ENCODE data around the gene NGRN.
"Not testable (repeated sequence)": the region's sequence is repeated elsewhere in the genome, so short reads cannot be mapped to it uniquely, and the experiment has no call there.

NGRN gene

DNA sequence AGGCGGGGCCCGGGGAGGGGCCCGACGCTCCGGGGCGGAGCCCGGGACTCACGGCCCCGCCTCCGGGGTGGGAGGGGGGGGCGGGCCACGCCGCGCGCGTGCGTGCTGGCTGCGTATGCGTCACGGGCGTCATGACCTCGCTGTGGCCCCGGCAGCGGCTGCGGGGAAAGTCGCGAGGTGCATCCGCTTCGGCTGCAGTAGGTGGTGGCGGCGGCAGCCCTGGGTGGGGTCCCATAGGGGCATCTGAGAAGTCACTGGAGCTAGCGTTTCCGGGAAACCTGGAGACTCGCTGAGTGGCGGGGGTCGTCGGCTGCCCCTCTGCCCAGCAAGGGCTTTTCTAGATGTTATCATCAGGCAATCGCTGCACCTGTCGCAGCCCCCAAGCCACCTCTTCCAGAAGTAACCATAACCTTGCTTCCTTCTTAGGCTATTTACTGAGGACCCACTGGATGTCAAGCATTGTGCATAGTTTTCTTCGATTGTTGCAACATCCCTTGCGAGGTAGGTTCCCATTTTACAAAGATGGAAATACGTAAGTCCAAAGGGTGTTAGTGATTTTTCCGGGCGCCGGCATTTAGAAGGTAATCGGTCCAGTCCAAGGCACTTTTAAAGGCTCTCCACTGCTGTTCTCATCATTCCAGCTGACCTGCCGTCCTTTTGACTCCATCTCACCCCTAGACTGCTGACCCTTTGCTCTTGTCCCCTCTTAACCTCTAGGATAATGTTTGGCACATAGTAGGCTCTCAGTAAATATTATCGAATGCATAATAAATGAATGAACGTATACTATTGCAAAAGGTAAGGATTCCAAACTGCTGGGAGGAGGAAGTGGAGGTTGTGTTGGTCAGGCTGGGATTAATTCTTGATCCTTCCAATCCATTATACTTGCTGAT, 31.1 kb upstream of the NGRN start, which contains the start of gene GDPGP1:
TSS of gene GDPGP1 (plus strand) at position 114 of the 893 bp plus-strand sequence. CDS start 6,700 bp downstream, outside the sequence.
- no peak for DNase-seq (ENCODE audit: low read depth)

- no peak for DNase-seq (ENCODE audit: low read depth)
These were observed 26.1 kb upstream of the NGRN start for GRCh38 chr15:90239371-90239770.

- no peak for DNase-seq (ENCODE audit: low read depth)
These were observed 24.6 kb upstream of the NGRN start for GRCh38 chr15:90240856-90241255.

- no peak for DNase-seq (ENCODE audit: low read depth)
These were observed 23.9 kb upstream of the NGRN start for GRCh38 chr15:90241343-90242192.

GRCh38 chr15:90243943-90244639, 21.4 kb upstream of the NGRN start:
- DNase-seq (ENCODE audit: low read depth) = no peak

- no peak for DNase-seq (ENCODE audit: low read depth)
These were observed 16.7 kb upstream of the NGRN start for GRCh38 chr15:90248789-90249202.

GRCh38 chr15:90249203-90249863, 16.1 kb upstream of the NGRN start, which contains the start of gene TTLL13:
TSS of gene TTLL13 (plus strand) at chr15:90249556. CDS start at chr15:90250631, 1,075 bp downstream.
- DNase-seq (ENCODE audit: low read depth) = peak; percentile 48

GRCh38 chr15:90257776-90258175, 7.7 kb upstream of the NGRN start:
- DNase-seq (ENCODE audit: low read depth) = no peak

DNA sequence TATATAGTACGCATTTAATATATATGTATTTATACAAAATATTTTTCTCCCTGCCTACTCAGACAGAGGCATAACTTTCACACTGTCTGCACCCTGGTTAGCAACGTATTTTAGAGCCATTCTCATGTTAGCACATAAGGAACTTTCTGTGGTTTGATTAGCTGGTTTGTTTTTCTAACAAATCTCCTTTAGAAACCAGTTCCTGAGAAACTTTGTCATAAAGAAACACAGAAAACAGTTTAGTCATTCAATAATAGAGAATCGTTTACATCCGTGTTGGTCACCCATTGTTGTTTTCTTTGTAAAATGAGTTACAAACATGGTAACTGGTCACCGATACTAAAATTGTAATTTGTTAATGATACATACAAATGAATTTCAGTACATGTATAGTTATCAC, 5.9 kb upstream of the NGRN start:
- DNase-seq (ENCODE audit: low read depth) = no peak

- DNase-seq (ENCODE audit: low read depth) = not testable (repeated sequence)
These were observed 4.7 kb upstream of the NGRN start for GRCh38 chr15:90260731-90261130.

DNA sequence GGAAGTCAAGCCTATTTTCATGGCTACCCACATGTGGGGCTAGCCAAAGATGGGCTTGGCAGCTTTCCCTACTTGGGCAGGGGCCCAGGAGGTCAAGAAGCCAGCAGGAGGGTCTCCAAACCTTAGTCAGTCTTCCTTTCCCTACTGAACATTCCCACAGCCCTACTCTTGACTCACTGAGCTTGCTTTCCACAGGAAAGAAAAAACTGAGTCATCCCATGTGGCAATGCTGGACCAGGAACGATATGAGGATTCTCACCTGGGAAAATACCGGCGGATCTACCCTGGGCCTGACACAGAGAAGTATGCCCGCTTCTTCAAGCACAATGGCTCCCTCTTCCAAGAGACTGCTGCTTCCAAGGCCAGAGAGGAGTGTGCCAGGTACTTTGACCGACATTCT, 3.7 kb upstream of the NGRN start:
- DNase-seq (ENCODE audit: low read depth) = no peak

DNA sequence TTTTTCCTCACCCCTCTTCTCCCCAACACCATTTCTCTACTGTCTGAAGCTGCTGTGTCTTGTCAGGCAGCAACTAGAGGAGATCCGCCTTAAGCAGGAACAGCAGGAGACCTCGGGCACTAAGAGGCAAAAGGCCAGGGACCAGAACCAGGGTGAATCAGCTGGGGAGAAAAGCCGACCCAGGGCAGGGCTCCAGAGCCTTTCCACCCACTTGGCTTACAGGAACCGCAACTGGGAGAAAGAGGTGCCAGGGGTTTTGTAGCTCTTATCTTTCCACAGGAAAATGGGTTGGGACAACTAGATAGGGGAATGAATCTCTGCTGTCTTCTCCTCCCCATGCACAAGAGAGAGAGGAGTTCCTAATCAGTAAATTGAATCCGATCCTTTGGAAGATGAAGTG, 3.0 kb upstream of the NGRN start:
- DNase-seq (ENCODE audit: low read depth) = no peak

GRCh38 chr15:90264671-90265070, 801 bp upstream of the NGRN start:
- DNase-seq (ENCODE audit: low read depth) = no peak

DNA sequence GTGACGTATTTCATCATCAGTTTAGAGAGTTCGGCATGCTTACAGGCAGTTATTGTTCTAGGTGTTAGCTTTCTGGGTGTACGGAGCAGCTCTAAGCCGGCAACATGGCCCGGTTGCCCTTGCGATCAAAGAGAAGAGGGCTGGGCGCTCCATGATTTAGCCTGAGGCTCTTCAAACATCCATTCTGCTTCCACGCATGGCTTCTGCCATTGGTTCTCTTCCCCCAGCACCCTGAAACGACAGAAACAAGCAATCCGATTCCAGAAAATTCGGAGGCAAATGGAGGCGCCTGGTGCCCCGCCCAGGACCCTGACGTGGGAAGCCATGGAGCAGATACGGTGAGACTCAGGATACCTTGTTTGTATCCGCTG, 574 bp downstream of the NGRN start:
- no peak for DNase-seq (ENCODE audit: low read depth)

- no peak for DNase-seq (ENCODE audit: low read depth)
These were observed 1.0 kb downstream of the NGRN start for GRCh38 chr15:90266485-90266884.

DNA sequence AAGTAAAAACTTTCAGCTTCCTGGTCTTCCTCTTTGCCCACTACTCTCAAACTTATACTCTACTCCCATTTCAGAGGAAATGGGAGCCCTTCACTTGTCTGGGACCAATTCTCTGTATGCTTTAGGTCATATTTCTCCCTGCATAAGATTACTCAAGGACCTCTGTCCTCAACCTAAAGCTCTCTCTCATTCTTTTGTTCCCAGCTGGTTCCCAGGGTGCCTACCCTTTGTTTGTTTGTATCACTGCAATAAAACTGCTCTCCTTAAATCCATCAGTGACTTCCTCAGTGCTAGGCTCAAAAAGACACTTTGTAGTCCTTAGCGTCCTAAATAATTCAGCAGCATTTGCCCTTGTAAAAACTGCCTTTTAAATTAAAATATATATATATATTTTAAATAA, 2.9 kb downstream of the NGRN start:
- DNase-seq (ENCODE audit: low read depth) = no peak

- no peak for DNase-seq (ENCODE audit: low read depth)
These were observed 5.2 kb downstream of the NGRN start for GRCh38 chr15:90270502-90271150.

GRCh38 chr15:90271459-90272166, 6.1 kb downstream of the NGRN start:
- no peak for DNase-seq (ENCODE audit: low read depth)

GRCh38 chr15:90278467-90278866, 13.0 kb downstream of the NGRN start:
- DNase-seq (ENCODE audit: low read depth) = not testable (repeated sequence)

GRCh38 chr15:90280743-90281142, 15.3 kb downstream of the NGRN start:
- not testable (repeated sequence) for DNase-seq (ENCODE audit: low read depth)

Data from stimulated activated CD8-positive, alpha-beta memory T cell treated with anti-CD3 and anti-CD28 coated beads, Interleukin-15, amount 100 ng/mL, for 1 hour (primary cell).